DMS 273 (cell line): ENCODE data around the gene VWA3B.
"Not testable (repeated sequence)": the region's sequence is repeated elsewhere in the genome, so short reads cannot be mapped to it uniquely, and the experiment has no call there.

ENCODE experiments used
- DNase-seq: peaks from one replicate; lab custom pipeline; 2025; ENCODE audit not compliant: unreplicated experiment; lab: John Stamatoyannopoulos, UW

The VWA3B gene

GRCh38 chr2:98130073-98130472, 43.1 kb downstream of the VWA3B start:
- not testable (repeated sequence) for DNase-seq

- no peak for DNase-seq
These were observed 47.4 kb downstream of the VWA3B start for GRCh38 chr2:98134172-98135005.

GRCh38 chr2:98137196-98137595, 50.2 kb downstream of the VWA3B start:
- no peak for DNase-seq

- DNase-seq, result not testable (repeated sequence)
These were observed 52.0 kb downstream of the VWA3B start for GRCh38 chr2:98138978-98139377.

GRCh38 chr2:98140210-98140609, 53.2 kb downstream of the VWA3B start:
- DNase-seq, result peak; percentile 50

- peak; percentile 65 for DNase-seq
These were observed 55.3 kb downstream of the VWA3B start for GRCh38 chr2:98142106-98142791.

GRCh38 chr2:98145070-98145469, 58.1 kb downstream of the VWA3B start:
- DNase-seq, result no peak

GRCh38 chr2:98147900-98148299, 60.9 kb downstream of the VWA3B start:
- not testable (repeated sequence) for DNase-seq

- no peak for DNase-seq
These were observed 61.8 kb downstream of the VWA3B start for GRCh38 chr2:98148595-98149332.

- peak; percentile 12 for DNase-seq
These were observed 62.3 kb downstream of the VWA3B start for GRCh38 chr2:98149333-98149697.

GRCh38 chr2:98153481-98153880, 66.5 kb downstream of the VWA3B start:
- no peak for DNase-seq

GRCh38 chr2:98155291-98155690, 68.3 kb downstream of the VWA3B start:
- DNase-seq, result no peak

GRCh38 chr2:98155716-98156115, 68.7 kb downstream of the VWA3B start:
- DNase-seq, result no peak

GRCh38 chr2:98156304-98156703, 69.3 kb downstream of the VWA3B start:
- no peak for DNase-seq

GRCh38 chr2:98157557-98157956, 70.6 kb downstream of the VWA3B start:
- no peak for DNase-seq

GRCh38 chr2:98158305-98158704, 71.3 kb downstream of the VWA3B start:
- peak; percentile 3 for DNase-seq

- DNase-seq, result peak; percentile 9
These were observed 73.6 kb downstream of the VWA3B start for GRCh38 chr2:98160554-98160953.

GRCh38 chr2:98161186-98161585, 74.2 kb downstream of the VWA3B start:
- DNase-seq, result peak; percentile 42

- DNase-seq, result no peak
These were observed 77.3 kb downstream of the VWA3B start for GRCh38 chr2:98164256-98164655.

GRCh38 chr2:98165516-98166071, 78.6 kb downstream of the VWA3B start:
- no peak for DNase-seq

- no peak for DNase-seq
These were observed 80.9 kb downstream of the VWA3B start for GRCh38 chr2:98167916-98168315.
